GM19099 (cell line): Measurements from ENCODE around the gene UNKL.

Experiments used
- POLR2A ChIP-seq: IDR thresholded peaks from 3 replicates; pipeline ENCODE4 v1.6.1; 2011; ENCODE audit warnings: low read depth; ENCODE audit not compliant: insufficient read length; ENCODE audit errors: extremely low read depth

UNKL gene

DNA sequence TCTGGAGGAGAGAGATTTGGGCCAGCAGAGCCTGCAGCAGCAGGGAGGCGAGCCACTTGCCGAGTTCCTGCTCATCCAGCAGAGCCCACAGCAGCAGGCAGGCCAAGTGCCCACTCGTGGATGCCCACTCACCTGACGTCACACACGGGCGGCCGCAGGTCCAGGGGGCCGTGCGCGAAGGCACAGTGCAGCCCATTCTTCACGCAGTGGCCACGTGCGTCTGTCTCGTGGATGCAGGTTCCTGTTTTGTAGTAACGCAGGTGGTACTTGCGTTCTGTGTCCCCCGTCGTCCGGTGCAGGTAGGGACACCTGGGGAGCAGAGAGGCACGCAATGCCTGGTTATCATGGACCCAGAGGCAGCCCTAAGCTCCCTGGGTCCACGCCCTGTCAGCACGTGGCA lies 11.5 kb downstream of the UNKL start:
- TF ChIP-seq POLR2A, result no peak

DNA sequence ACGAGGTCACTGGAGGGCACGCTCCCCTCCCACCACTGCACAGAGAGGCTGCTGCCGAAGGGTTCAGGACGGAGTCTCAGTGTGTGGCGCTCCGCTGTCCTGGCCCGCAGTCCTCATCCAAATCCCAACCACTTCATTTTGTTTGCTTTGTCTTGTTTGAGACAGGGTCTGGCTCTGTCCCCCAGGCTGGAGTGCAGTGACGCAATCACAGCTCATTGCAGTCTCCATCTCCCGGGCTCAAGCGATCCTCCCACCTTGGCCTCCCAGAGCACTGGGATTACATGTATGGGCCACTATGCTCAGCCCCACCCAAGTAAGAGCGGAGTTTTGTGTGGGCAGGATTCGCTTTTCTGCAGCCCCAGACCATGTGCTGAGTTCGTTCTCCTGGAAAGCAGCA lies 12.7 kb downstream of the UNKL start:
- no peak for TF ChIP-seq POLR2A

DNA sequence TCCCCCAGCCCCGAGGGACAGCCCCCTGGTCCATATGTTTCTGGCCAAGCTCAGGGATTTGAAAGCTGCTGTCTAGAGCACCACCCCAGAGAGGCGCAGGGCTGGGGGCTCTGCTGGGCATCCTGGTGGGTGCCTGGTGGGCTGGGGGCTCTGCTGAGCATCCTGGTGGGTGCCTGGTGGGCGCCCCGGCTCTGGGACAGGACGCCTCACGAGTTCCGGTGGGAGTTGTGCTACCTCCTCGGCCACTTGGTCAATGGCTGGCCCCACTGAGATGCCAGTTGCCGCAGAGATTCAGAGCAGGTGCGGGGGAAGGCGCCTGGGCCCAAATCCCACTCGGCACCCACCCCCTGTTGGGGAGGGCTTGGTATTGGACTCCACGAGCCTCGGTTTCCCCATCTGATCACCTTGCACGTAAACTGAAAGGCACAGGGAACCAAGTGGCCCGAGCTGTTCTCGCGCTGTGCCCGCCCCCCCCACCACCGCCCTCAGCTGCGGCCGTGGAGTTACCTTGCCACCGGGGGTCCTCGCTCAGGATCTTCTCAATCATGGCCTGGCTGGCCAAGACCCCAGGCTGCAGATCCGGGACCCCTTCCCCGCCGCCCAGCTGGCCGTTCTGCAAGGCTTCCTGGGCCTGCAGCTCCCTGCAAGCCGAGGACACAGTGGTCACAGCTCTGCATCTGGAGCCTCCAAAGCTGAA lies 13.3 kb downstream of the UNKL start:
- TF ChIP-seq POLR2A, result no peak

DNA sequence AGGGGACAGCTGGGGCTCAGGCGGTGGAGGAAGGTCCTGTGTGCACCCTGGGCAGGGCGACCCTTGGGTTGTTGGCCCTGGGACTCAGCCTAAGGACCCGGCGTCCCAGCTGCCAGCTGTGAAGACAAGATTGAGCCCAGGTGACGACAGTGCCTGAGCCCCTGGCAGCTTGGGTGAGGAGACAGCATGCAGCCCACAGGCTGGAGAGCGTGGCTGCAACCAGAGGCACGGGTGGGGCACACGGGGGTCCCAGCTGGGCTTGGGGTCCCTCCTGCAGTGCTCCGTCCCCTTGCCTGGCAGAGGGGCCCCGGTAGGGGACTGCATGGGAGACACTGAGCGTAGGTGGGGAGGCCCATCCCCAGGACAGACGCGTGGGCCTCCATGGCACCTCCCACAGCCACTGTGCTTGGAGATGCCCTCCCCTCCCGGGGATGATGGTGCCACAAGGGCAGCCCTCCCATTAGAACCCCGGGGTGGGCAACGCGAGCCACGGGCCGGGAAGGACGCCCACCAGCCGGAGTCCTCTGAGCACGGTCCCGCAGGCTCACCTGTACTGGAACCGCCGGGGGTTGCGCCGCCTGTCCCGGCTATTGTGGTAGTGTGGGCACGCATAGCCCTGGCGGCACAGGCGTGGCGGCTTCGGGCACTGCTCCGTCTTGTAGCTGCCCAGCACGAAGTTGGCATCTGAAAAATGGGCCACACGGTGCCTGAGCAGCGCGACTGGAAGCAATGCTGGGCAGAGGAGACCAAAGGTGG lies 15.5 kb downstream of the UNKL start:
- TF ChIP-seq POLR2A, result no peak

DNA sequence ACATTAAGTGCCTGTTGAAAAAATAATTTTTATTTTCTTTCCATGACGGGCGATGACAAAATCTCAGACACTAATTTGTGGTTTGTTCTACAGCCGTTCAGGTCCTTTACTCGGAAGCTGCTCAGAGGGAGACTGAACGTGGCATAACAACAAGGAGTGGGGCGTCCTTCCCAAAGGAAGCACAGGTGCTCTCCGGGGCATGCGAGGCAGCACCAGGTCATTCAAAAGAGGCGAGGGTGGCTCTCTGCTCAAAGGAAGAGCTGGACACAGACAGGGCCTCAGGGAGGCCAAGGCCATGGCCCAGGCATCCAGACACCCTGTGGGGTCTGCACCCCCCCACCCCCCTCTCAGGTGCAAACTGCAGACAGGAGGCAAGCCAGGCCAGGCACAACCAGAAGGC lies 16.2 kb downstream of the UNKL start:
- TF ChIP-seq POLR2A, result no peak

DNA sequence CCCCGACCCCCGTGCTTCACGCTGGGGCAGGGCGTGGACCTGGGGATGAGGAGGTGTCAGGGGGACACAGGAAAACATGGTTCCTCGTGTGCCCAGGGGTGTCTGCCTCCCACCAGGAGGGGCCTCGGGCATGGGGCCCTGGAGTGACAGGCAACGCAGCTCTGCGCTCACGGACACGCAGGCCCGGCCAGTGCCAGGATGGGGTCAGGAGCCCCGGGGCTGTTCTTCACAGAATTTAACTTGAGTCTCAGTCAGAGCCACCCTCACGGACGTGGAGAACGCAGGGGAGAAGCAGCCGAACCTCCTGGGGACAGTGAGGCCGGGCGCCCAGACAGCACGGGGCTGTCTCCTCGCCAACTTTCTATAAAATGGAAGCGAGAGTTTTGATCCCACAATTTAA lies 16.7 kb downstream of the UNKL start:
- TF ChIP-seq POLR2A, result no peak

DNA sequence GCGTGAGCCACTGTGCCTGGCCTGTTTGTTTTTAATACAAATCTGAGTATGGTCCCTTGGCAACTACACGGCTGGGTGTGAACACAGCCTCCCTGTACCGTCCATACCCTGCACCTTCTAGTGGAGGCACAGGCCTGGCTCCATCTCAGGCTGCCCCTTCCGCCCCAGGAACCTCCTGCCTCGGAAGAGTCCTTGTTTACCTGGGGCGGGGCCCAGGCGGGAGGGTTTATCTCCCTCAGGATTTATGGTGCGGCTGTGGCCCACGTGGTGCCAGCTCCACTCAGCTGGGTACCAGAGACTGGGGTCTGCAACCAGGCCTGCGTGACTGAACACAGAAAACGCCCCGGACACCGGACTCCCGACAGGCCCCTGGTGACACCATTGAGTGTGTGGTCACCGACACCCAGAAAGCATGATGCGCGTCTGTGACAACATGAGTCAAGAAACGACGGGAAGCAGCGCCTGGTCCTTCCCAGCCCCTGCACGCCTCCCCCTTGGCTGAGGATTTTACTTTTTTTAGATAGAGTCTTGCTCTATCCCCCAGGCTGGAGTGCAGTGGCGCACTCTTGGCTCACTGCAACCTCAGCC lies 19.0 kb downstream of the UNKL start:
- TF ChIP-seq POLR2A, result no peak

DNA sequence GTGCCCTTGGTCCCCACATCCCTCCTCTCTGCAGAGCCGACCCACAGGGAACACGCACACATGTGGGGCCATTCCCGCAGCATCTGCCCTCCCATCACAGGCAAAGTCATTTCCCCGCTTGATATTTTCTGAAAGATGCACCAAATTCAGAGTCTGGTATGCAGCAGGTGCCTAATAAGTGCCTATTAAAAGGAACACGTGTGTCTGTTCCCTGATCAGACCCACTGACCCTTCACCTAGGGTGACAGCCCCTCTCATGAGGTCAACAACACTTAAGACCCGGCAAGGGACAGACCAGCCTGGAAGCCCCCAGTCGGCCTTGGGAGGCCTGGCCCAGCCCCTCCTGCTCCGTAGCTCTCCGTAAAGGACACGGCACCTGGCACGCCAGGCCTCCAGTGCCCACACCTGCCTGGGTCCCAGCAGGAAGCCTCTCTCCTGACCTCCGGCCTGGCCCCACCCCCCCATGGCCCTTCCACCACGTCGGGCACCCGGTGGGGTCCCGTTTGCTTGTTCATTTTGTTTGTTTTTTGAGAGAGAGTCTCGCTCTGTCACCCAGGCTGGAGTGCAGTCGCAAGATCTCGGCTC lies 20.0 kb downstream of the UNKL start:
- TF ChIP-seq POLR2A, result no peak

DNA sequence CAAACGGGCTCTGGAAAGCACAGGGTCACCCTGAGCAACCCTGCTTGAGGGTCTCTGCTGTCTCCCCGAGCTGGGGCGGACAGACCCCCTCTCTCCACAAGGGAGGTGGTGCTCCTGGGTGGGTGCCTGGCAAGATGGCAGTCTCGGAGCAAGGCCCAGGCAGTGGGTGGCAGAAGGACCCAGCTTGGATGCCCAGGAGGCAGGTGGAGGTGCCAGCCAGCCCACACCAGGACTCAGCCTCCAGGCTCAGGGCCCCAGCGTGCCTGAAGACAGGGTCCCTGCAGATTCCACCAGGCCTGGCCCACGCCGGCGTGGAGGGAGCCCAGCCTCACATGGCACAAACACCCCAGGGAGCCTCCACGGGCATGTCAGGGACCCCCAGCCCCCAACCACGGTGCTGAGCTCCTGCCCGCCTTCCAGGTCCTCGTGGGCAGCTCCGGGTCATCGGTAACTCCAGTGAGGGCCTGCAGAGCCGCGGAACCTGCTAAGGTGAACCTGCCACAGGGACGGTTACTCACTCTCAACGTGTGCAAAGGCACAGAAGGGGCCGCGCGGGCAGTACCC lies 20.8 kb downstream of the UNKL start:
- TF ChIP-seq POLR2A, result no peak

DNA sequence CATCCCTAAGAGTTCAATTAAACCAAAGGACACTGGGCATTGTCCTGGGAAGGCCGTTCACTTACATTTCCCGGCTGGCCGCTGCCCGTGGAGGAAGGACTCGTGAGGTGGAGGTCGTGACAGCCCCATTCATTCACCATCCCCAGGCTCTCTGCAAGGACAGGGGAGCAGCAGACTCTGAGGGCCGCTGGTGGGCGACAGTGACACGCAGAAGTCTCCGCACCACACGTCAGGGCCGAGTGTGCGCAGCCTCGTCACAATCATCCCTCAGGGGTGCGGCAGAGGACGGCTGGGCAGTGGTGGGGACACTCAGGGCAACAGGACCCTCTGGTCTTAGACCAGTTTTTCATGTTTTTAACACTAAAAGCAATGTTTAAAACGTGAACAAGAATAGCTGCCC lies 21.7 kb downstream of the UNKL start:
- no peak for TF ChIP-seq POLR2A

DNA sequence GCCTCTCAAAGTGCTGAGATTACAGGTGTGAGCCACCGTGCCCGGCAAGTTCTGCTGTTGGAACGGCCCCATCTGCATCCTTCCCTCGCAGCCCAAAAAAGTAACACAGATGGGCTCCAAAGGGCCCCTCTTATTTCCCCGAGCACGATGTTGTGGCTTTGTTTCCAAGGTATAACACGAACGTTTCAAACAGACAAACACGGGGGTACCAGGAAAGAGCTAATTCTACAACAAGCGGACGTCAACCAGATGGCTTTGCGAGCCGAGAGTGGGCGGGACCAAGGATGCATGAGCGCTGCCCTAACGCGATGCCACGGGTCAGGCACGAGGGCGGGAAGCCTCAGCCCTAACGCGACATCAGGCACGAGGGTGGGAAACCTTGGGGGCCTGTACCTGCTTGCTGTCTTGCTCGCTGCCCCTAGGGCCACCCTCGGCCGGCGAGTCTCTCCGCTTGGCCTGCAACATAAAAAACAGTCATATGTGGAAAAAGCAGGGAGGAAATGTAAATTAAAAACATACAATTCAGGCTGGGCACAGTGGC lies 24.2 kb downstream of the UNKL start:
- TF ChIP-seq POLR2A, result no peak

DNA sequence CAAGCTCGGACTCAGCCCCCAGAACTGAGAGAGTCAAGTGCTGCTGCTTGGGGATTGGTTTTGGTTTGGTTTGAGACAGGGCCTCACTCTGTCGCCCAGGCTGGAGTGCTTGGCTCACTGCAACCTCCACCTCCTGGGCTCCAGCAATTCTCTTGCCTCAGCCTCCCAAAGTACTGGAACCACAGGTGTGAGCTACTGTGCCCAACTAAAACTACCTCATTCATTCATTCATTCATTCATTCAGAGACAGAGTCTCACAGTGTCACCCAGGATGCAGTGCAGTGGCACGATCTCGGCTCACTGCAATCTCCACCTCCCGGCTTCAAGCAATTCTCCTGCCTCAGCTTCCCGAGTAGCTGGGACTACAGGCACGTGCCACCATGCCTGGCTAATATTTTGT lies 24.7 kb downstream of the UNKL start:
- no peak for TF ChIP-seq POLR2A

DNA sequence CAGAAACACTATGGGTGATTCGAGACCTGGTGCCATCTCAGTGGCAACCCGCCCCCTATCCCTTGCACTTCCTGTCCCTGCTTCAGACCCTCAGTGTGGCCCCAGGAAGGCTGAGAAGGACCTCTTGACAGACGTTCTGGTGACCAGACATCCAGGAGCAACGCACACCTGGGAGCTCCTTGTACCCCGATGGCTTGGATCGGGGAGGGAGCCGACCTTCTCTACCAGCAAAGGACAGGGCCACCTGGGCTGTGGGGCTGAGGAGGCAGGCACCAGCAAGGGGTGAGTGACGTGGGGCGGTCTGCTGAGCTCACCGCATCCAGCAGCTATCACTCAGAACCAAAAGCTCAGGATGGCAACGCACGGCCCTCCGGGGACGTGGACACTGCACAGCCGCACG lies 27.2 kb downstream of the UNKL start:
- TF ChIP-seq POLR2A, result no peak

DNA sequence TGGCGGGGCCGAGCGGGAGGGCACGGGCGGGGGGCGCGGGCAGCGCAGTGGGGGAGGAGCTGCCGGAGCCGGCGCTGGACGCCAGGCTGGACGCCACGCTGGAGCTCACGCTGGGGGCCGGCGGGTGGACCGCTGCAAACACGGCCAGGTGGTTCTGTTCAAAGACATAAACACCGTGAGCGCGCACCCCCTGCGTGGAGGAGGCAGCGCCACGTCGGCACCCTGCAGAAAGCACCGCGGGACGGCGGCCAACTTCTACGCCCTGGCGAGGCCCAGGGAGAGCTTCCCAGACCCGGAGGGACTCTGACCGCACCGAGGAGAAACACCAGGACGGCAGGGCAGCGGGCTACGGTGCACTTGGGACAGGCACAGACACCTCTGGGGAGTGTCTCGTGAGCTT lies 29.3 kb downstream of the UNKL start:
- TF ChIP-seq POLR2A, result no peak

DNA sequence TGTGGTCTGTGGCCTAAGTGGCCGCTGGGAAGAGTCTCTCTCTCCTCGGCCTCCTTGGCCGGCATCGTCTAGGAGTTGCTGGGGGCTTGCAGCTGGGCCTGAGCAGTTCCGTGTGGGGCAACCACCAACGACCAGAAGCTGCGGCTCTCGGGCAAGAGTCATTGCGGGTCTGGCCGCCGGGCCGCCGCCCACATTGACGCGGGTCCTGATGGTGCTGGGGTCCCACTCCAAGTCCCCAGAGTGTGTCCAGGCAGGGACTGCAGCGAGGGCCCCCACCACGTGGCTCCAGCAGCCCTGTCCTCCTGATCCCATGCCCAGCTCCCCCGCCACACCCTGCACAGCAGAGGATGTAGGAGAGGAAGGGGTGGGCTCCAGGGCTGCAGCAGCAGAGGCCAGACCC lies 30.9 kb downstream of the UNKL start:
- TF ChIP-seq POLR2A, result no peak
